ENCODE data around the gene C1orf105. TPM values are rescaled to one million over a fixed set of nuclear protein-coding genes. Genes with fewer than 3 reads are reported as not detected.
A peak's percentile ranks its signal among the peaks of the same experiment; 100 is the strongest.

The C1orf105 gene
- total RNA-seq, 1 experiment from 2014 or later = not detected

- TF ChIP-seq ATF6 (CRISPR knock-in tag; IDR thresholded peaks at IDR 0.05) (no peak), ZMAT4 (CRISPR knock-in tag; IDR thresholded peaks at IDR 0.05) (no peak), ZNF512 (CRISPR knock-in tag; IDR thresholded peaks at IDR 0.05; ENCODE audit: borderline replicate concordance) (no peak), RORB (CRISPR knock-in tag; IDR thresholded peaks at IDR 0.05) (no peak), NFYB (CRISPR knock-in tag; conservative IDR thresholded peaks at IDR 0.05; ENCODE audit: low read depth) (no peak)
Measured at GRCh38 chr1:172478485-172478884, 58.0 kb downstream of the C1orf105 start (continued).

GRCh38 chr1:172480431-172480830, 59.9 kb downstream of the C1orf105 start:
- TF ChIP-seq PRDM15 (CRISPR knock-in tag; IDR thresholded peaks at IDR 0.05) (no peak), E2F5 (CRISPR knock-in tag; IDR thresholded peaks at IDR 0.05) (no peak), NFYB (CRISPR knock-in tag; conservative IDR thresholded peaks at IDR 0.05; ENCODE audit: low read depth) (no peak), ZNF232 (CRISPR knock-in tag; IDR thresholded peaks at IDR 0.05) (no peak), GRHL2 (CRISPR knock-in tag; IDR thresholded peaks at IDR 0.05; ENCODE audit: insufficient replicate concordance, severe bottlenecking) (no peak), ZNF423 (CRISPR knock-in tag; IDR thresholded peaks at IDR 0.05) (no peak), ZNF671 (CRISPR knock-in tag; IDR thresholded peaks at IDR 0.05) (no peak)
- H3K27me3 Mint-ChIP-seq (ENCODE audit: low read depth) = no peaks in the 10 kb centered on the region
- CTCF ChIA-PET = no interaction called here
- no peak overlapping the region for H3K4me3 Mint-ChIP-seq
- no peak for ATAC-seq
- H3K36me3 Mint-ChIP-seq = no peaks in the 10 kb centered on the region
- DNase-seq (ENCODE audit: low spot score) = no peak
- POLR2A ChIA-PET = no interaction called here
- H3K9me3 Mint-ChIP-seq = no peaks in the 10 kb centered on the region
- peaks cover 19% of the 10 kb centered on the region for H3K4me1 Mint-ChIP-seq
- H3K27ac Mint-ChIP-seq = peak overlapping the region; percentile 68; the same call in 1 of the 2 replicates

GRCh38 chr1:172482044-172482443, 61.6 kb downstream of the C1orf105 start:
- POLR2A ChIA-PET = no interaction called here
- peaks cover 19% of the 10 kb centered on the region for H3K4me1 Mint-ChIP-seq
- CTCF ChIA-PET = no interaction called here
- no peaks in the 10 kb centered on the region for H3K9me3 Mint-ChIP-seq
- ATAC-seq (no peak), DNase-seq (ENCODE audit: low spot score) (no peak)
- no peak for TF ChIP-seq SMAD3 (CRISPR knock-in tag; IDR thresholded peaks at IDR 0.05; ENCODE audit: borderline replicate concordance)
- no peak for TF ChIP-seq ETV6 (CRISPR knock-in tag; IDR thresholded peaks at IDR 0.05)
- TF ChIP-seq FOXJ3 (CRISPR knock-in tag; IDR thresholded peaks at IDR 0.05; ENCODE audit: borderline replicate concordance) = no peak
- TF ChIP-seq MXD4 (CRISPR knock-in tag; IDR thresholded peaks at IDR 0.05; ENCODE audit: borderline replicate concordance) = no peak
- TF ChIP-seq ZNF219 (CRISPR knock-in tag; IDR thresholded peaks at IDR 0.05; ENCODE audit: borderline replicate concordance) = no peak
- TF ChIP-seq RELA (CRISPR knock-in tag; IDR thresholded peaks at IDR 0.05; ENCODE audit: borderline replicate concordance) = no peak
- TF ChIP-seq GTF2I (CRISPR knock-in tag; conservative IDR thresholded peaks at IDR 0.05) = no peak
- TF ChIP-seq E2F5 (CRISPR knock-in tag; IDR thresholded peaks at IDR 0.05) = no peak
- TF ChIP-seq ATF3 (CRISPR knock-in tag; conservative IDR thresholded peaks at IDR 0.05) = no peak
- no peak for TF ChIP-seq CTCF (IDR thresholded peaks at IDR 0.05)
- no peak overlapping the region for H3K27ac Mint-ChIP-seq
- H3K4me3 Mint-ChIP-seq = no peak overlapping the region
- no peaks in the 10 kb centered on the region for H3K36me3 Mint-ChIP-seq
- H3K27me3 Mint-ChIP-seq (ENCODE audit: low read depth) = no peaks in the 10 kb centered on the region
